ENCODE measurements around the gene ZNF699. TPM values are rescaled to one million over a fixed set of nuclear protein-coding genes. Genes with fewer than 3 reads are reported as not detected.
"Not testable (repeated sequence)": the region's sequence is repeated elsewhere in the genome, so short reads cannot be mapped to it uniquely, and the experiment has no call there.

The ZNF699 gene
- total and polyA plus RNA-seq, 2 experiments from 2014 or later, result 3.7 to 12.4 TPM

GRCh38 chr19:9306443-9306842 is 3.2 kb downstream of the ZNF699 start:
- H3K4me2 ChIP-seq (ENCODE audit: unreplicated experiment), result peak overlapping the region; percentile 76
- H3K9ac ChIP-seq, result peak overlapping the region; percentile 50
- no peaks in the 10 kb centered on the region for H4K20me1 ChIP-seq (ENCODE audit: insufficient read depth)
- H3K9me2 ChIP-seq (ENCODE audit: insufficient read depth), result no peaks in the 10 kb centered on the region
- peak; percentile 87 for DNase-seq
- peaks cover 20% of the 10 kb centered on the region for H3F3A ChIP-seq (ENCODE audit: insufficient read depth)
- peaks cover 20% of the 10 kb centered on the region for H3K4me1 ChIP-seq (ENCODE audit: insufficient read depth)
- H3K27me3 ChIP-seq (replicated peaks; ENCODE audit: insufficient read depth), result no peaks in the 10 kb centered on the region
- H3K4me3 ChIP-seq, result peak overlapping the region; percentile 90
- peak; percentile 98 for TF ChIP-seq EZH2phosphoT487 (IDR thresholded peaks at IDR 0.05; ENCODE audit: insufficient read depth, low read depth)
- no peak for TF ChIP-seq EZH2 (IDR thresholded peaks at IDR 0.05; ENCODE audit: insufficient read depth, poor library complexity, severe bottlenecking)
- peaks cover 37% of the 10 kb centered on the region for H3K36me3 ChIP-seq (ENCODE audit: low read depth)
- peak overlapping the region; percentile 90 for H3K27ac ChIP-seq
- H3K79me2 ChIP-seq (ENCODE audit: insufficient read depth), result peaks cover 45% of the 10 kb centered on the region
- 30 to 59% methylated on average over 1 of the region's 1 CpG for WGBS, 2 experiments (ENCODE audit: low coverage in 1 of 2, low lambda C conversion rate in 2 of 2, missing lambda C conversion rate in 2 of 2)
- H2AFZ ChIP-seq, result no peak overlapping the region
- in situ Hi-C loops (cut with MboI), result loop anchor here (25.0 kb wide), 1 partner anchor 481 kb away; no protein-coding TSS in a partner anchor
- H3K9me3 ChIP-seq (ENCODE audit: low read depth), result no peaks in the 10 kb centered on the region

DNA sequence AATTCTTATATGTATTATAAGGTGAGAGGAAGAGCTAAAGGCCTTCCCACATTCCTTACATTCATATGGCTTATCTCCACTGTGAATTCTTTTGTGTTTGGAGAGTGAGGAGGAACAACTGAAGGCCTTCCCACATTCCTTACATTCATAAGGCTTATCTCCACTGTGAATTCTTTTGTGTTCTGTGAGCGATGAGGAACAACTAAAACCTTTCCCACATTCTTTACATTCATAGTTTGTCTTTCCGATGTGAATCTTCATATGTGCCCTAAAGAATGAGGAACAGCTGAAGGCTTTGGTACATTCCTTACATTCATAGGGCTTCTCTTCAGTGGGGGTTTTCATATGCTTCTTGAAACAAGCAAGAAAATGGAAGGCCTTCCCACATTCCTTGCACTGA is 13.3 kb downstream of the ZNF699 start:
- no peak overlapping the region for H3K9ac ChIP-seq
- H3K4me2 ChIP-seq (ENCODE audit: unreplicated experiment), result no peak overlapping the region
- in situ Hi-C loops (cut with MboI), result no loop called here
- no peaks in the 10 kb centered on the region for H3K4me1 ChIP-seq (ENCODE audit: insufficient read depth)
- no peak overlapping the region for H3K27ac ChIP-seq
- TF ChIP-seq EZH2phosphoT487 (IDR thresholded peaks at IDR 0.05; ENCODE audit: insufficient read depth, low read depth) (no peak), EZH2 (IDR thresholded peaks at IDR 0.05; ENCODE audit: insufficient read depth, poor library complexity, severe bottlenecking) (no peak)
- WGBS, 2 experiments (ENCODE audit: low coverage in 1 of 2, low lambda C conversion rate in 2 of 2, missing lambda C conversion rate in 2 of 2), result 95 to 96% methylated on average over 2 of the region's 2 CpGs
- peaks cover 8% of the 10 kb centered on the region; the same call in 1 of the 2 replicates for H3F3A ChIP-seq (ENCODE audit: insufficient read depth)
- peaks cover 33% of the 10 kb centered on the region for H3K79me2 ChIP-seq (ENCODE audit: insufficient read depth)
- no peak overlapping the region for H2AFZ ChIP-seq
- peaks cover 20% of the 10 kb centered on the region for H3K9me3 ChIP-seq (ENCODE audit: low read depth)
- no peaks in the 10 kb centered on the region for H3K9me2 ChIP-seq (ENCODE audit: insufficient read depth)
- no peak for DNase-seq
- H3K4me3 ChIP-seq, result no peak overlapping the region
- H4K20me1 ChIP-seq (ENCODE audit: insufficient read depth), result no peaks in the 10 kb centered on the region
- H3K27me3 ChIP-seq (replicated peaks; ENCODE audit: insufficient read depth), result no peaks in the 10 kb centered on the region
- peaks cover 88% of the 10 kb centered on the region for H3K36me3 ChIP-seq (ENCODE audit: low read depth)

GRCh38 chr19:9295411-9295849 is 14.2 kb downstream of the ZNF699 start:
- Histone ChIP-seq H3K9ac (no peak overlapping the region), H3K79me2 (ENCODE audit: insufficient read depth) (peaks cover 29% of the 10 kb centered on the region), H4K20me1 (ENCODE audit: insufficient read depth) (no peaks in the 10 kb centered on the region), H3K9me3 (ENCODE audit: low read depth) (peaks cover 26% of the 10 kb centered on the region), H3K4me2 (ENCODE audit: unreplicated experiment) (no peak overlapping the region), H3K4me3 (no peak overlapping the region), H3K36me3 (ENCODE audit: low read depth) (peaks cover 80% of the 10 kb centered on the region), H2AFZ (no peak overlapping the region), H3K4me1 (ENCODE audit: insufficient read depth) (no peaks in the 10 kb centered on the region), H3K27me3 (replicated peaks; ENCODE audit: insufficient read depth) (no peaks in the 10 kb centered on the region), H3F3A (ENCODE audit: insufficient read depth) (peaks cover 8% of the 10 kb centered on the region; the same call in 1 of the 2 replicates), H3K9me2 (ENCODE audit: insufficient read depth) (no peaks in the 10 kb centered on the region), H3K27ac (no peak overlapping the region)
- no peak for TF ChIP-seq EZH2 (IDR thresholded peaks at IDR 0.05; ENCODE audit: insufficient read depth, poor library complexity, severe bottlenecking)
- no peak for TF ChIP-seq EZH2phosphoT487 (IDR thresholded peaks at IDR 0.05; ENCODE audit: insufficient read depth, low read depth)
- in situ Hi-C loops (cut with MboI), result no loop called here
- no peak for DNase-seq
- WGBS, 2 experiments (ENCODE audit: low coverage in 1 of 2, low lambda C conversion rate in 2 of 2, missing lambda C conversion rate in 2 of 2), result 97 to 98% methylated on average over 4 of the region's 4 CpGs

- Histone ChIP-seq H3K27me3 (replicated peaks; ENCODE audit: insufficient read depth) (no peaks in the 10 kb centered on the region), H2AFZ (no peak overlapping the region), H3K9me2 (ENCODE audit: insufficient read depth) (no peaks in the 10 kb centered on the region), H3K9me3 (ENCODE audit: low read depth) (peaks cover 15% of the 10 kb centered on the region), H3K9ac (no peak overlapping the region), H3F3A (ENCODE audit: insufficient read depth) (no peaks in the 10 kb centered on the region), H4K20me1 (ENCODE audit: insufficient read depth) (no peaks in the 10 kb centered on the region), H3K4me1 (ENCODE audit: insufficient read depth) (no peaks in the 10 kb centered on the region), H3K4me2 (ENCODE audit: unreplicated experiment) (no peak overlapping the region), H3K27ac (no peak overlapping the region), H3K36me3 (ENCODE audit: low read depth) (peaks cover 41% of the 10 kb centered on the region), H3K79me2 (ENCODE audit: insufficient read depth) (peaks cover 10% of the 10 kb centered on the region; the same call in 1 of the 2 replicates), H3K4me3 (no peak overlapping the region)
- in situ Hi-C loops (cut with MboI), result no loop called here
- DNase-seq, result no peak
- 97 to 98% methylated on average over 2 of the region's 2 CpGs for WGBS, 2 experiments (ENCODE audit: low coverage in 1 of 2, low lambda C conversion rate in 2 of 2, missing lambda C conversion rate in 2 of 2)
- no peak for TF ChIP-seq EZH2 (IDR thresholded peaks at IDR 0.05; ENCODE audit: insufficient read depth, poor library complexity, severe bottlenecking)
- no peak for TF ChIP-seq EZH2phosphoT487 (IDR thresholded peaks at IDR 0.05; ENCODE audit: insufficient read depth, low read depth)
Observed at GRCh38 chr19:9289231-9289884, 20.3 kb downstream of the ZNF699 start.

DNA sequence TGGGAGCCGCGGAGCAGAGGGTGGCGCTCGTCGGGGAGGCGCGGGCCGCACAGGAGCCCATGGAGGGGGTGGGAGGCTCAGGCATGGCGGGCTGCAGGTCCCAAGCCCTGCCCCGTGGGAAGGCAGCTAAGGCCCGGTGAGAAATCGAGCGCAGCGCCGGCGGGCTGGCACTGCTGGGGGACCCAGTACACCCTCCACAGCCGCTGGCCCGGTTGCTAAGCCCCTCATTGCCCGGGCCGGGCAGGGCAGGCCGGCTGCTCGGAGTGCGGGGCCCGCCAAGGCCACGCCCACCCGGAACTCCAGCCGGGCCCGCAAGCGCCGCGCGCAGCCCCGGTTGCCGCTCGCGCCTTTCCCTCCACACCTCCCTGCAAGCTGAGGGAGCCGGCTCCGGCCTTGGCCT is 26.2 kb downstream of the ZNF699 start:
- H3K4me3 ChIP-seq; H3K36me3 ChIP-seq (ENCODE audit: low read depth); H3K4me2 ChIP-seq (ENCODE audit: unreplicated experiment); H3K79me2 ChIP-seq (ENCODE audit: insufficient read depth); in situ Hi-C loops (cut with MboI); H3F3A ChIP-seq (ENCODE audit: insufficient read depth); DNase-seq; H2AFZ ChIP-seq; H3K27me3 ChIP-seq (replicated peaks; ENCODE audit: insufficient read depth); H3K9me3 ChIP-seq (ENCODE audit: low read depth); H3K27ac ChIP-seq; H3K4me1 ChIP-seq (ENCODE audit: insufficient read depth); H3K9me2 ChIP-seq (ENCODE audit: insufficient read depth); H3K9ac ChIP-seq; H4K20me1 ChIP-seq (ENCODE audit: insufficient read depth): not testable (repeated sequence)
- 19 to 28% methylated on average over 18 to 24 of the region's 38 CpGs for WGBS, 2 experiments (ENCODE audit: low coverage in 1 of 2, low lambda C conversion rate in 2 of 2, missing lambda C conversion rate in 2 of 2)

Data from GM23248 (cell line).